Activated B cell treated with CpG ODN at 0.5 μM for 24 hours (primary cell): Measurements from ENCODE around the gene NEURL1B. TPM values are rescaled to one million over a fixed set of nuclear protein-coding genes. Genes with fewer than 3 reads are reported as not detected.

Source experiments
- ATAC-seq: fragments of 200-7000 bp; cut with Tn5 transposase; one replicate; pipeline ENCODE4 v1.10.0; 2021; ENCODE audit warnings: low read depth, mild to moderate bottlenecking, moderate library complexity
- CTCF ChIA-PET: fragments of 350-600 bp; sonication (Branson Sonifier 250); formaldehyde crosslinking; loops from one replicate; lab custom pipeline; 2021; ENCODE audit warnings: antibody characterized with exemption; lab: Charles Lee
- POLR2A ChIA-PET: fragments of 350-600 bp; sonication (Branson Sonifier 250); formaldehyde crosslinking; loops from one replicate; lab custom pipeline; 2021; ENCODE audit warnings: antibody characterized with exemption; lab: Charles Lee
- DNase-seq: peaks from one replicate; pipeline ENCODE4 v3.0.0; 2022
- H3K27ac Mint-ChIP-seq: one replicate; pipeline ENCODE4 v1.8.0; 2020; ENCODE audit warnings: mixed read lengths
- H3K27me3 Mint-ChIP-seq: one replicate; pipeline ENCODE4 v1.8.0; 2021; ENCODE audit warnings: mixed read lengths
- H3K36me3 Mint-ChIP-seq: one replicate; pipeline ENCODE4 v1.8.0; 2021; ENCODE audit warnings: low read depth, mixed read lengths
- H3K4me1 Mint-ChIP-seq: one replicate; pipeline ENCODE4 v1.8.0; 2021; ENCODE audit warnings: mixed read lengths
- H3K4me3 Mint-ChIP-seq: one replicate; pipeline ENCODE4 v1.8.0; 2020; ENCODE audit warnings: mild to moderate bottlenecking, mixed read lengths
- H3K9me3 Mint-ChIP-seq: one replicate; pipeline ENCODE4 v1.8.0; 2020; ENCODE audit warnings: mixed read lengths
- CTCF ChIP-seq: fragments of 200-600 bp; IDR thresholded peaks from one replicate; pipeline ENCODE4 v1.8.0; 2022; ENCODE audit warnings: antibody characterized with exemption, mild to moderate bottlenecking
- intact Hi-C: fragments of 100-400 bp; cut with micrococcal nuclease; formaldehyde crosslinking; loops from one replicate; pipeline ENCODE4 v1.15.1; 2024
- total RNA-seq: library from RNA; stranded (reverse); gene quantifications from 2 replicates; pipeline ENCODE4 v1.2.3, GENCODE V29; 2022

Gene NEURL1B
- total RNA-seq, 1 donor from 2014 or later: 0.09 TPM

GRCh38 chr5:172683645-172684471 is 42.8 kb downstream of the NEURL1B start:
- Mint-ChIP-seq H3K27ac (peak overlapping the region; percentile 76), H3K36me3 (no peaks in the 10 kb centered on the region), H3K4me3 (peak overlapping the region; percentile 77), H3K27me3 (peaks cover 2% of the 10 kb centered on the region), H3K4me1 (peaks cover 22% of the 10 kb centered on the region), H3K9me3 (no peaks in the 10 kb centered on the region)
- intact Hi-C loops: loop anchor here (2.0 to 5.0 kb wide), 2 partner anchors 373 to 1203 kb away; partner anchors contain the start of genes CPEB4 and CREBRF
- ChIA-PET POLR2A (interaction anchor here (1.0 kb wide), 1 partner anchor 88 kb away, joined by 3 read pairs; the partner anchor contains the start of gene DUSP1), CTCF (interaction anchor here (1.8 kb wide), 1 partner anchor 13 kb away, joined by 9 read pairs; no protein-coding TSS in a partner anchor)
- TF ChIP-seq CTCF: no peak
- DNase-seq (peak; percentile 52), ATAC-seq (peak; percentile 89)

- Mint-ChIP-seq H3K4me1 (peaks cover 24% of the 10 kb centered on the region), H3K27ac (no peak overlapping the region)
- intact Hi-C loops: loop anchor here (2.0 kb wide), 1 partner anchor 372 kb away; the partner anchor contains the start of gene CREBRF
These were observed 44.0 kb downstream of the NEURL1B start for GRCh38 chr5:172685091-172685490.

GRCh38 chr5:172686111-172686510 is 45.0 kb downstream of the NEURL1B start:
- DNase-seq (no peak), ATAC-seq (no peak)
- H3K27me3 Mint-ChIP-seq: peaks cover 2% of the 10 kb centered on the region
- H3K4me1 Mint-ChIP-seq: peaks cover 21% of the 10 kb centered on the region
- ChIA-PET CTCF (interaction anchor here (1.8 kb wide), 1 partner anchor 10 kb away, joined by 9 read pairs; no protein-coding TSS in a partner anchor), POLR2A (no interaction called here)
- H3K4me3 Mint-ChIP-seq: no peak overlapping the region
- no peak overlapping the region for H3K27ac Mint-ChIP-seq
- TF ChIP-seq CTCF: no peak
- intact Hi-C loops: no loop called here
- H3K9me3 Mint-ChIP-seq: no peaks in the 10 kb centered on the region
- no peaks in the 10 kb centered on the region for H3K36me3 Mint-ChIP-seq

More at GRCh38 chr5:172685091-172685490, 44.0 kb downstream of the NEURL1B start:
- no peak for TF ChIP-seq CTCF
- peaks cover 2% of the 10 kb centered on the region for H3K27me3 Mint-ChIP-seq
- POLR2A ChIA-PET: no interaction called here
- DNase-seq: no peak
- ATAC-seq: no peak
- no peaks in the 10 kb centered on the region for H3K9me3 Mint-ChIP-seq
- no peak overlapping the region for H3K4me3 Mint-ChIP-seq
- CTCF ChIA-PET: interaction anchor here (1.8 kb wide), 1 partner anchor 11 kb away, joined by 9 read pairs; no protein-coding TSS in a partner anchor
- no peaks in the 10 kb centered on the region for H3K36me3 Mint-ChIP-seq

GRCh38 chr5:172686539-172687390 is 45.7 kb downstream of the NEURL1B start:
- POLR2A ChIA-PET: no interaction called here
- CTCF ChIA-PET: no interaction called here
- no peak for ATAC-seq
- Mint-ChIP-seq H3K36me3 (no peaks in the 10 kb centered on the region), H3K9me3 (no peaks in the 10 kb centered on the region), H3K27me3 (peaks cover 2% of the 10 kb centered on the region), H3K4me3 (no peak overlapping the region), H3K4me1 (peaks cover 21% of the 10 kb centered on the region), H3K27ac (no peak overlapping the region)
- intact Hi-C loops: no loop called here
- no peak for DNase-seq
- TF ChIP-seq CTCF: no peak
